Measurements from ENCODE around the gene SPRTN.

The SPRTN gene, protein sequence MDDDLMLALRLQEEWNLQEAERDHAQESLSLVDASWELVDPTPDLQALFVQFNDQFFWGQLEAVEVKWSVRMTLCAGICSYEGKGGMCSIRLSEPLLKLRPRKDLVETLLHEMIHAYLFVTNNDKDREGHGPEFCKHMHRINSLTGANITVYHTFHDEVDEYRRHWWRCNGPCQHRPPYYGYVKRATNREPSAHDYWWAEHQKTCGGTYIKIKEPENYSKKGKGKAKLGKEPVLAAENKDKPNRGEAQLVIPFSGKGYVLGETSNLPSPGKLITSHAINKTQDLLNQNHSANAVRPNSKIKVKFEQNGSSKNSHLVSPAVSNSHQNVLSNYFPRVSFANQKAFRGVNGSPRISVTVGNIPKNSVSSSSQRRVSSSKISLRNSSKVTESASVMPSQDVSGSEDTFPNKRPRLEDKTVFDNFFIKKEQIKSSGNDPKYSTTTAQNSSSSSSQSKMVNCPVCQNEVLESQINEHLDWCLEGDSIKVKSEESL

DNA sequence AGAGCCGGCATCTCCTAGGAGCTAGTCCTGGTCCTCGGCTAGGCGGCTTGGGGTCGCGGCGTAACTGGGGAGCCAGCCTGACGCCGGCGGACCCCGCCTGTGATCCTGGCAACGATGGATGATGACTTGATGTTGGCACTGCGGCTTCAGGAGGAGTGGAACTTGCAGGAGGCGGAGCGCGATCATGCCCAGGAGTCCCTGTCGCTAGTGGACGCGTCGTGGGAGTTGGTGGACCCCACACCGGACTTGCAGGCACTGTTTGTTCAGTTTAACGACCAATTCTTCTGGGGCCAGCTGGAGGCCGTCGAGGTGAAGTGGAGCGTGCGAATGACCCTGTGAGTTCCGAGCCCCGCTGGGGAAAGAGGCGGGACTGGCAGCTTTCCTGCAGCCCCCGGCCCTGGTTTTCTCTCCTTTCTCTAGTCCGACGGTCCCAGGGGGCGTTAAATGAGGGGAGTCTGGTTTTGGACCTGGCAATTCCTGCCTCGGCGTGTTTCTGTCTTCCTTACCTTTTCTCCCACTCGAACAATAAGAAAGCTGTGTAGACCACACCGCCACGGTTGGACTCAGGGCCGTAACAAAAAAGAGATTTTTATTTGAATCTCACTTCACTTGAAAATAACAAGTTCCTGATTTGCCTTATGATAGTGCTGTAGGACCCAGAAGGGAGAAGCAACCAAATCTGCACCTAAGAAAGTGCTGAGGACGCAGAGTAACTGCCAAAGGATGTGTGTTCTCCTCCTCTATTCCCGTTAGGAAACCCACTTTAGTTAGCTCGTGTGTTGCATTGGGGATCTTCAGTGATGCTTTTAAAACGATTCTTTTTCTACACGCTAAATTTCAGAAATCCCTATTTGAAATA, at the start of gene SPRTN:
TSS of gene SPRTN (plus strand) at position 24 of the 859 bp plus-strand sequence. CDS start at position 115, 91 bp downstream.
- peak in 4 of 56 donors; percentile 27 to 60 (median 48) for DNase-seq

DNA sequence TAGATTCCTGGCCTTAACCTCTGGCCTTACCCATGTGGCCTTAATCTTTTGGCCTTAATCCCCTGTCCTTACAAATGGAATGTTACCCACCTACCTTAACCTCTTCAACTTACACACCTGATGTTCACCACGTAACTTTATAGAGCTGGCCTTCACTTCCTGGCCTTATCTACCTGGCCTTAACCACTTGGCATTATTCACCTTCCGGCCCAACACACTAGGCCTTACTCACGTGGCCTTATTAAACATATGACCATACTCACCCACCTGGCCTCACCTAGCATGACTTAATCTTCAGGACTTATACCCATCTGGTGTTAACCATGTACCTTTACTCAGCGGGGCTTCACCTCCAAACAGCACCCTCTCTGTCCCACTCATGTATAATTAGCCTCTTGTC, 42.2 kb upstream of the SPRTN start:
- no peak for DNase-seq

DNA sequence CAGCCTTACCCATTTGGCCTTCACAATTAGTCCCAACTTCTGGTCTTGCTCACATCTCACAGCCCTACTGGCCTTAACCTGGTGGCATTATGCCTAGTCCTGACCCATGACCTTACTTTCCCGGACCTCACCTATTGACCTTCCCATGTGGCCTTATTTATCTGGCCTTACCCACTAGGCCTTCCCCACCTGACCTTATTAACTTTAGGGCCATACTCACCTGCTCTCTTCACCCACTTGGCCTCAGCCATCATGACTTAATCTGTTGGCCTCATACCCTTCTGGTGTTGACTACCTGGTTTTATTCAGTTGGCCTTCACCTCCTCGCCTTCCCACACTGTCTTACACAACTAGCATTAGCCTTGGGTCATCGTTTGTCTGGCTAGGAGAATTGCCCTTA, 36.1 kb upstream of the SPRTN start:
- no peak for DNase-seq

GRCh38 chr1:231310391-231310934, 27.6 kb upstream of the SPRTN start:
- no peak for DNase-seq

- no peak for DNase-seq
These were observed 26.2 kb upstream of the SPRTN start for GRCh38 chr1:231311720-231312431.

DNA sequence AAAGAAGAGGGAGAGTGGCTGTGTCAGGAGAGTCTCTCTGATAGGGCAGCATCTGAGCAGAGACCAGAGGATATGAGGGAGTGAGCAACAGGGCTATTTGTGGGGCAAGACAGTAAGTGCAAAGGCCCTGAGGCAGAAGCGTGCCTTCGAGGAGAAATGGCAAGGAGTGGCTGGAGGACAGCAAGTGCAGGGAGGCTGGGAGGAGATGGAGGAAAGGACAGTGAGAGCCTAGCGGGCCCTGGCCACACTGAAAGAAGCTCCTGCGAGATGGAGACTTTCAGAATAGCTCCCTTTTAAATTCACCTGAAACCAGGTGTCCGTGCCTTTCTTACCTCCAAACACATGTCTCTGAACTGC, 25.7 kb upstream of the SPRTN start:
- no peak for DNase-seq

DNA sequence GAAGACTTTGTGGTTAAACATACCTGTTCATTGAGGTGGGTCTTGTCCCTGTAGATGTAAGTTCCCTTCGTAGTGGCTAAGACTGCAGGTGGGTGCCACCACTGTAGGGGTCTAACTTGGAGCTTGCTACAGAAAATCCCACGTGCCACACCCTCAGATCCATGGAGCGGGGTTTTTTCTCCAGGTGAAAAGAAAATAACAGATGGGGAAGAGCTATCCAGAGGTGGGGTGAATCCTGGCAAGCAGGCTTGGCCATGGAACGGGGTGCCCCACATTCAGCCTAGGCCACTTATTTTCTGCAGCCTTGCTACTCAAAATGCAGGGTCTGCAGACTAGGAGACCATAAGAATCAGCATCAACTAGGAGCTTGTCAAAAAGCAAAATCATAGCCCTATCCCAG, 24.4 kb upstream of the SPRTN start:
- DNase-seq: no peak

DNA sequence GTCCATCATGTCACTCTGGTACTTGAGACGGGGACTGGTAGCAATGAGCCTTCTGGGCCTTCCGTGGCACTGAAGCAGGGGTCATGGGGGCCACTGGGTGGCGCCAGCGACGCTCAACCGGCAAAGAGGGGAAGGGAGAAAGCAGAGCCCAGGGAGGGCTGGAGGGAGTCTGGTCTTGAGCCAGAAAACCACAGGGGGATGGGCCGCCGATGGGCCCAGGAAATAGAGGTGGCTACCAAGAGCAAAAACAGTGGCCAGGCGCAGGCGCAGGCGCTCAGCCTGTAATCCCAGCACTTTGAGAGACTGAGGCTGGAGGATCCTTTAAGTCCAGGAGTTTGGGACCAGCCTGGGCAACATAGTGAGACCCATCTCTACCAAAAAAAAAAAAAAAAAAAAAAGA, 22.2 kb upstream of the SPRTN start:
- no peak for DNase-seq

DNA sequence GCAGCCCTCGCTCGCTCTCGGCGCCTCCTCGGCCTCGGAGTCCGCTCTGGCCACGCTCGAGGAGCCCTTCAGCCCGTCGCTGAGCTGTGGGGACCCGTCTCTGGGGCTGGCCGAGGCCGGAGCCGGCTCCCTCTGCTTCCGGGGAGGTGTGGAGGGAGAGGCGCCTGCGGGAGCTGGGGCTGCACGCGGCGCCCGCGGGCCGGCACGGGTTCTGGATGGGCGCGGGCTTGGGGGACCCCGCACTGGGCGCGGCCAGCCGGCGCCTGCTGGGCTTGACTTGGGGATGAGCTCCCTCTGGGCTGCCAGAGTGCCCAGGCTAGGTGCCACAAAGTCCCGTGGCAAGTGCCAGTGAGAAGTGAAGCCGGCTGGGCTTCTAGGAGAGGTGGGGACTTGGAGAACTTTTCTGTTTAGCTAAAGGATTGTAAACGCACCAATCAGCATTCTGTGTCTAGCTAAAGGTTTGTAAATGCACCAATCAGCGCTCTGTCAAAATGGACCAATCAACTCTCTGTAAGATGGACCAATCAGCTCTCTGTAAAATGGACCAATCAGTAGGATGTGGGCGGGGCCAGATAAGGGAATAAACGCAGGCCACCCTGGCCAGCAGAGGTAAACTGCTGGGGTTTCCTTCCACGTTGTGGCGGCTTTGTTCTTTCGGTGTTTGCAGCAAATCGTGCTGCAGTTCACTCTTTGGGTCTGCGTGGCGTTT, 20.6 kb upstream of the SPRTN start:
- DNase-seq: no peak

DNA sequence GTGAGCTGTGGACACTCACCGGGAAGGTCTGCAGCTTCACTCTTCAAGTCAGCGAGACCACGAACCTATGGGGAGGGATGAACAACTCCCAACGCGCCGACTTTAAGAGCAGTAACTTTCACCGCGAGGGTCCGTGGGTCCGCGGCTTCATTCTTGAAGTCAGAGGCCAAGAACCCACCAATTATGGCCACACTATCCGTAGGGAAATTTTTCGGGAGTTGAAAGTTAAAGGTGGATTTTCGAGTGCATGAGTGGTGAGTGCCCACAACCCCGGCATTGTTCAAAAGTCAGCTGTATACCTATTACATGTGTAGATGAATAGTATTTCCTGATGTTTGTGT, 20.1 kb upstream of the SPRTN start:
- DNase-seq: no peak

- DNase-seq: no peak
These were observed 19.5 kb upstream of the SPRTN start for GRCh38 chr1:231318568-231318967.

- DNase-seq: no peak
These were observed 19.0 kb upstream of the SPRTN start for GRCh38 chr1:231319080-231319479.

DNA sequence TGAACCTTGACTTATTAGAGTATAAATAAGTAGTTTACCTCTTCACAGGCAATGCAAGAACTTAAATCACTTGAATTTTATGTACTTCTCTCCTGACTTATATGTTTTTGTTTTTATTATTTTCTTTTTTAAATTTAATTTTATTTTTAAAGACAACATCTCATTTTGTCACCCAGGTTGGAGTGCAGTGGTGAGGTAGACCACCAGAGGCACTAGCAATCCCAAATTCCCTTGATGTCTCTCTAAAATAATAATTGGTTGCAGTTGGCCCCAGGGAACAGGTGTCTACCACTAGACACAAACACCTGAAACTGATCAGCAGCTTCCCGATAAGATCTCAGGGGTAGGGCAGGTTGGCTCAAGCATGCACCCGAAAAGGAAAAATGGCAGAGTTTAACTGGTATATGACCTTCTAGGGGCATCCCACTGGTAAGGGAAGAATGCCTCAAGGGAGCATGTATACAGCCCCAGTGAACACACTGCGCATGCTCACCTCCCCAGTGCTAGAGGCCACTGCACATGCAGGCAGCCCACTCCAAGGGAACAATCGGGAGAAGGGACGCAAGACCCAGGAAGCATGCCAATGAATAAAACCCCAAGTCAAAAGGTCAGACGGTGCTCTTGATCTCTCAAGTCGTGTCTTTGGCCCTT, 15.1 kb upstream of the SPRTN start:
- DNase-seq: no peak

DNA sequence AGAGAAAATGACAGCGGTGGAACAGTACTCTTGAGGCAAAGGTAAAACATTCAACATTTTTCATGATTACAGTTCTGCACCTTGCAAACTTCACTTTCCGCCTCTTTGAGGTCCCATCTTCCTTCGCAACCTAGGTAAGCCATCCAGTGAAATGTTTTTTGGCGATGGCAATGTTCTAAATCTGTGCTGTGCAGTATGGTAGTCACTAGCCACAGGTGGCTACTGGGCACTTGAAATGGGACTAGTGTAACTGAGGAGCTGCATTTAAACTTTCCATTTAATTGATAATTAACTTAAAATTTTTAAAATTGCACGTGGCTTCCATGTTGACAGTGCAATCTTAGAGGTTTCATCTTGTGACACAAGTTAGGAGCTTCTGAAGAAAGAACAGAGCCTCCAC, 13.4 kb upstream of the SPRTN start:
- DNase-seq: no peak

DNA sequence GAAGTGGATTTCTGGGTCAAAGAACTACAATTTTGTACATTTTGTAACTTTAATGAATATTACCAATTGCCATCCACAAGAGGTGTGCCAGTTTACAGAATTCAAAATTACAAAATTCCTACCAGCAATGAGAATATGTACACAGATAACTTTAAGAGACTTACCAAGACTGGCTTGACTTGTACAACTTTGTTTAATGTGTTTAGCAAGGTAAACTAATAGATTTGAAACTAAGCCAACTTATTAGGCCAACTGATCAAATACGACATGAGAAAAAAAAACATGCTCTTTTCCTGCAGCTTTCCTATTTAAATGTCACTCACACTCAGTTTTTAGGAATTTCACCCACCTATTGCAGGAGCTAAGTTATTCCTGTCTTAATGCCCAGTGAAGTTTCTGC, 11.8 kb upstream of the SPRTN start:
- no peak for DNase-seq

GRCh38 chr1:231327617-231328016, 10.5 kb upstream of the SPRTN start:
- DNase-seq: no peak

DNA sequence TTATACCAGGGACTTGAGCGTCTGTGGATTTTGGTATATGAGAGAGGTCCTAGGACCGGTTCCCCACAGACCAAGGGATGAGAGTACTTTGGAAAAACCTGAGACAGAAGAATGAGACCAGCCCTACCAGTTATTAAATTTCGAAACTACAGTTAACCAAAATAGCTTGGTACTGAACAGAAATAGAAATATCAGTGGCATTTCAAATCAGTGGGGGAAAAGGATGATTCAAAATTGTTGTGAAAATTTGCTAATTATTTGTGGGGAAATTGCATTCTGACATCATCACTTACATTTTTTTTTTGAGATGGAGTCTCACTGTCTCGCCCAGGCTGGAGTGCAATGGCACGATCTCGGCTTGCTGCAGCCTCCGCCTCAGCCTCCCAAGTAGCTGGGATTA, 8.6 kb upstream of the SPRTN start:
- DNase-seq: no peak

GRCh38 chr1:231332761-231333160, 5.3 kb upstream of the SPRTN start:
- no peak for DNase-seq

GRCh38 chr1:231334079-231334666, 3.9 kb upstream of the SPRTN start:
- DNase-seq: no peak

DNA sequence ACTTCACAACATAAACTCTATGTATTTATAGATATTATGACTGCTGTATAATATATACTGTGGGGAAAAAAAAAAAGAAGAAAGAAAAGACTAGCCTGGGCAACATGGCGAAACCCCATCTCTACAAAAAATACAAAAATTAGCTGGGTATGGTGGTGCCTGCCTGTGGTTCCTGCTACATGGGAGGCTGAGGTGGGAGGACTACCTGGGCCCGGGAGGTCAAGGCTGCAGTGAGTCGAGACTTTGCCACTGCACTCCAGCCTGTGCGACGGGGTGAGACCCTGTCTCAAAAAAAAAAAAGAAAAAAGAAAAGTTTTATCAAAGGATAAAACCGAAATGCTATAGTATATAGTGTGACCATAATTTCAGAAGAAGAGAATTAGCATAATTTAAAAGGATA, 3.1 kb upstream of the SPRTN start:
- DNase-seq: no peak

Measured in amygdala (tissue), 56 donors.